Activated CD8-positive, alpha-beta memory T cell treated with anti-CD3 and anti-CD28 coated beads for 4 hours (primary cell): ENCODE results near the gene KRT6B.
"Not testable (repeated sequence)": the region's sequence is repeated elsewhere in the genome, so short reads cannot be mapped to it uniquely, and the experiment has no call there.

Source experiments
- DNase-seq, 2 donors: peaks; one replicate each; pipeline ENCODE4 v3.0.0-alpha.2; 2020; ENCODE audit warnings: low read depth in 2 of 2

The KRT6B gene

GRCh38 chr12:52452101-52452500 lies at the start of gene KRT6B:
TSS of gene KRT6B (minus strand) at chr12:52452146. CDS start at chr12:52452078, 68 bp downstream.
- DNase-seq = no peak

GRCh38 chr12:52501490-52501889 lies 49.5 kb upstream of the KRT6B start:
- no peak for DNase-seq

DNA sequence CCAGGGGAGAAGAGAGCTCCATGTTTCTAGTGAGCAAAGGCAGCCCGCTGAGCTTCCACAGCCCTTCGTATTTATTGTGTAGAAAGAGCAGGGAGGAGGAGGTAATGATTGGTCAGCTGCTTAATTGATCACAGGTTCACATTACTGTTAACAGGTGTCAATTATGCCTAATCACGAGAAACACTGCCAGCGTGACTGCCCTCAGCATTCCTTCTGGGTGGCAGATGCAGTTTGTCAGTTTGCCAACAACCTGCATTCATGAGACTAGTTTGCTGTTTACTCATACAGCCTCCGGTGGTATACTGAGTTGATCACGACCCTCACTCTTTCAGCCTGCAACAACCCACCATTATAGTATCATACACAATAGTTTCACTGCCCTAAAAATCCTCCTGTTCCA lies 48.6 kb upstream of the KRT6B start:
- DNase-seq = not testable (repeated sequence)

- no peak for DNase-seq
Measured at GRCh38 chr12:52499806-52500560, 48.0 kb upstream of the KRT6B start.

GRCh38 chr12:52498946-52499345 lies 47.0 kb upstream of the KRT6B start:
- no peak for DNase-seq

DNA sequence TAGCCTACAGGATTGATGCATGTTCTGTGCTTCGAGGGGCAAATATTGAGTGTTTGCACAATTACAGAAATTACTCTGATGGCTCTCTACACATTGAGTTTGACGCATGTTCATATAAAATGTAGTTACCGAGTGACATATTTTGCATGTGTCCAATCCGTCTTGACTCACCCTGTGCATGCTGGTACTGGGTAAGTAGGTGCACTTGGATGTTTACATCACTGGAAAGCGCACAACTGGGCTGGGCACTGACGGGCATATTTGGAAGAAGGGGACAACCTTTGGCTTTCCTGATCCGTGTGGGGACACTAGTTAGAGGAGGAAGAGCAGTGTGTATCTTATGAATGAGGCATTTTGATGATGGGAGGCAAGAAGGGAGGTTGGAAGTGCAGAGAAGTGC lies 46.0 kb upstream of the KRT6B start:
- no peak for DNase-seq

GRCh38 chr12:52496590-52497071 lies 44.7 kb upstream of the KRT6B start:
- DNase-seq = no peak

GRCh38 chr12:52496054-52496453 lies 44.1 kb upstream of the KRT6B start:
- DNase-seq = no peak

DNA sequence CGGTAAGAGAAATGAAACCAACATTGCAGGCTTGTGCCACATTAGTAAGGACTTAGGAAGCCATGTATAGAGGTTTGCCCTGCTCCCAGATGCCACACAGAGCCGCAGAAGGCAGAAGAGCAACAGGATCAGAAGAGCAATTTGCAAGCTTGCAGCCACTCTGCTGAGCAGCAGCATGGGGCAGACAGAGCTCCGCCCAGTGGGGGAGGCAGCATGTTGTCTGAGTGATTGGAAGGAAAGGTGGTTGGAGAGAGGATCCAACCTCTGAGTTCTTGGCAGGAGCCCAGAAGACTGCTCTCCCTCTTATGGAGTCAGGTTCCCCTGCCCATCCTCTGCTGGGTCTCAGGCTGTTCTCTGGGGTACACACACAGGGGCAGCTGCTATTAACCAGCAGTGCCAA lies 43.4 kb upstream of the KRT6B start:
- DNase-seq = no peak

- DNase-seq = no peak
Measured at GRCh38 chr12:52494518-52494917, 42.6 kb upstream of the KRT6B start.

GRCh38 chr12:52494100-52494499 lies 42.2 kb upstream of the KRT6B start:
- no peak for DNase-seq

- no peak for DNase-seq
Measured at GRCh38 chr12:52493172-52493571, 41.2 kb upstream of the KRT6B start, which contains the start of gene KRT6A. TSS of gene KRT6A (minus strand) at chr12:52493257. CDS start at chr12:52493188, 69 bp downstream.

- not testable (repeated sequence) for DNase-seq
Measured at GRCh38 chr12:52492405-52492804, 40.5 kb upstream of the KRT6B start.

DNA sequence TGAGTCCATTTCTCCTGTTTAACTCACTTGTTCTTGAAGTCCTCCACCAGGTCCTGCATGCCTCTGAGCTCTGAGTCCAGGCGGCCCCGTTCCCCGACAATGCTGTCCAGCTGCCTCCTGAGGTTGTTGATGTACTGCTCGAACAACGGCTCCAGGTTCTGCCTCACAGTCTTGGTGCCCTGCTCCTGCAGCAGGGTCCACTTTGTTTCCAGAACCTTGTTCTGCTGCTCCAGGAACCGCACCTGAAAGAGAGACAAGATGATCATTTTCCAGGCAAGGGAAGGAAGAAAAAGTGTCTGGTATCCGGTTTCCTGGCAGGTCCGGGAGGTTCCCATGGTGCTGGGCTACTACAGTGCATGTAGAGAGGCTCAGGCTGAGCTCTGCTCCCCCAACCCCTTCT lies 39.5 kb upstream of the KRT6B start:
- DNase-seq = not testable (repeated sequence)

- DNase-seq = no peak
Measured at GRCh38 chr12:52488736-52489135, 36.8 kb upstream of the KRT6B start.

DNA sequence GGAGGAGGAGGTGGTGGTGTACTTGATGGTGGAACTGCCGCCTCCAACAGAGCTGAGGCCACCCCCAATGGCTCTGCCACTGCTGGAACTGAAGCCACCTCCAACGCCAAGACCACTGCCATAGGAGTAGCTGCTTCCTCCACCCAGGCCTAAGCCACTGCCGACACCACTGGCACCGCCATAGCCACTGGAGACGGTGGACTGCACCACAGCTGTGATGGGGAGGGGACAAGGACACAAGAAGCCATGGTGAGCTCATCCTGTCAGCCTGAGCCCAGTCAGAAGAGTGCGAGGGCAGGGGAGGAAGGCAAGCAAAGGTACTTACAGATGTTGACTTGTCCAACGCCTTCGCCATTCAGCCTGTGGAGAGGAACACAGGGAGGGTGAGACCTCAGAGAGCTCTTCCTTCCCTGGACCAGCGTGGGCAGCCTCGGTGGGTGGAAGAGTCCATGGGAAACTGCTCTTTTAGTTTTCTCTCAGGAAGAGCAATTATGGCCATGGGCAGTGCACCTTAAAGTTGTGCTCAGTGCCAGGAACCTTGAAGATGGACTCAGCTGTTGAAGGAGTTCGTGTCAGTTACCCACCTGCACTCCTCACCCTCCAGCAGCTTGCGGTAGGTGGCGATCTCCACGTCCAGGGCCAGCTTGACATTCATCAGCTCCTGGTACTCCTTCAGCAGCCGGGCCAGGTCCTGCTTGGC lies 35.9 kb upstream of the KRT6B start:
- DNase-seq = not testable (repeated sequence)

DNA sequence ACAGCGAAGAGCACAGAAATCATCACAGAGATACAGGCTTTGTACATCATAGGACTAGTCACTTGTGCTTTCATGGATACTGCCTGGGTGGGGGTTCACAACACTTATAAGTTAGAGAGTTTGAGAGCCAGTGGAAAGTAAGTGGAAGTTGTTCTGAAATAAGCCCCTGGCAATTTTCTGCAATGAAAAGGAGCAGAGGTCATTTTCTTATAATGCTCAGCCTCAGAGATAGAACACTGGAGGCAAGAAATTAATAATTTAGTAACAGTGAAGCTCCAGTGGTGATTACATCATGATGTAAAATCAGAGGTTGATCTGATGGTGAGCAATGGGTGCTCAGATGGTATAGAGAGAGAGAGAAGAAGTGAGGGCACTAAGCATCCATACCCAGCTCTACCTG lies 35.3 kb upstream of the KRT6B start:
- no peak for DNase-seq

- DNase-seq = no peak
Measured at GRCh38 chr12:52486166-52487105, 34.5 kb upstream of the KRT6B start.

DNA sequence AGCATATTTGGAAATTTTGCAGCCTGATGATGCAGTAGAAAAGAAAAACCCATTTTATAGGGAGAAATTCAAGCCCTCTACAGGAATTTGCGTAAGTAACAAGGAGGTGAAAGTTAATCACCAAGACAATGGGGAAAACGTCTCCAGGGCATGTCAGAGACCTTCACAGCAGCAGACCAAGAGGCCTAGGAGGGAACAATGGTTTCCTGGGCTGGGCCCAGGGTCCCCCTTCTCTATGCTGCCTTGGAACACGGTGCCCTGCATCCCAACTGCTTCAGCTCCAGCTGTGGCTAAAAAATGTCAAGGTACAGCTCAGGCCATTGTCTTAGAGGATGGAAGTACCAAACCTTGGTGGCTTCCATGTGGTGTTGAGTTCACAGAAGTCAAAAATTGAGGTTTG lies 28.1 kb upstream of the KRT6B start:
- DNase-seq = no peak

- DNase-seq = no peak
Measured at GRCh38 chr12:52477651-52478050, 25.7 kb upstream of the KRT6B start.

GRCh38 chr12:52474212-52474611 lies 22.3 kb upstream of the KRT6B start:
- no peak for DNase-seq

GRCh38 chr12:52473768-52474167 lies 21.8 kb upstream of the KRT6B start, which contains the start of gene KRT6C:
TSS of gene KRT6C (minus strand) at chr12:52473805. CDS start at chr12:52473737, 68 bp downstream.
- DNase-seq = no peak
